ENCODE measurements around the gene GPR39.

GPR39 gene

GRCh38 chr2:132609101-132609890, 192.7 kb downstream of the GPR39 start:
- no peak for DNase-seq

GRCh38 chr2:132611719-132612118, 195.1 kb downstream of the GPR39 start:
- DNase-seq: no peak

- no peak for DNase-seq
Measured at GRCh38 chr2:132615329-132616085, 198.9 kb downstream of the GPR39 start.

- DNase-seq: no peak
Measured at GRCh38 chr2:132617989-132618388, 201.4 kb downstream of the GPR39 start.

GRCh38 chr2:132618734-132619133, 202.1 kb downstream of the GPR39 start:
- no peak for DNase-seq

GRCh38 chr2:132620115-132620514, 203.5 kb downstream of the GPR39 start:
- DNase-seq: no peak

GRCh38 chr2:132621131-132621875, 204.7 kb downstream of the GPR39 start:
- peak; percentile 40 for DNase-seq

- no peak for DNase-seq
Measured at GRCh38 chr2:132623096-132623839, 206.7 kb downstream of the GPR39 start.

- no peak for DNase-seq
Measured at GRCh38 chr2:132627536-132627935, 210.9 kb downstream of the GPR39 start.

- no peak for DNase-seq
Measured at GRCh38 chr2:132632000-132632649, 215.5 kb downstream of the GPR39 start.

- no peak for DNase-seq
Measured at GRCh38 chr2:132633635-132634034, 217.0 kb downstream of the GPR39 start.

- no peak for DNase-seq
Measured at GRCh38 chr2:132636346-132636745, 219.7 kb downstream of the GPR39 start.

- DNase-seq: no peak
Measured at GRCh38 chr2:132638313-132639040, 221.9 kb downstream of the GPR39 start.

GRCh38 chr2:132640116-132640515, 223.5 kb downstream of the GPR39 start:
- no peak for DNase-seq

GRCh38 chr2:132641819-132642218, 225.2 kb downstream of the GPR39 start:
- DNase-seq: no peak

GRCh38 chr2:132642415-132642814, 225.8 kb downstream of the GPR39 start:
- no peak for DNase-seq

GRCh38 chr2:132645176-132645575, 228.6 kb downstream of the GPR39 start:
- DNase-seq: no peak

- DNase-seq: no peak
Measured at GRCh38 chr2:132645722-132646539, 229.3 kb downstream of the GPR39 start.

- DNase-seq: no peak
Measured at GRCh38 chr2:132646540-132647108, 230.0 kb downstream of the GPR39 start.

All from SHP77 treated with DMSO at 0.1 percent for 48 hours (cell line).